Epithelial cell of esophagus (primary cell): ENCODE results near the gene DYNC2I2.
"Not testable (repeated sequence)": the region's sequence is repeated elsewhere in the genome, so short reads cannot be mapped to it uniquely, and the experiment has no call there.

ENCODE experiments used
- DNase-seq: peaks from one replicate; pipeline ENCODE4 v3.0.0; 2010; ENCODE audit warnings: low read depth
- H3K4me3 ChIP-seq: 2 replicates; pipeline ENCODE4 v1.5.1; 2011; ENCODE audit warnings: mild to moderate bottlenecking, low read length, control low read depth
- TF ChIP-seq, protein P1 (sequence below): IDR thresholded peaks from 2 replicates; pipeline ENCODE4 v1.5.1; 2011; ENCODE audit warnings: low read depth, mild to moderate bottlenecking, low read length, control low read depth, inconsistent platforms; ENCODE audit not compliant: insufficient read depth; ENCODE audit errors: missing control alignments

DYNC2I2 gene

GRCh38 chr9:128603697-128604096 is 53.0 kb downstream of the DYNC2I2 start:
- H3K4me3 ChIP-seq: no peak overlapping the region
- no peak for DNase-seq
- TF ChIP-seq, protein P1, sequence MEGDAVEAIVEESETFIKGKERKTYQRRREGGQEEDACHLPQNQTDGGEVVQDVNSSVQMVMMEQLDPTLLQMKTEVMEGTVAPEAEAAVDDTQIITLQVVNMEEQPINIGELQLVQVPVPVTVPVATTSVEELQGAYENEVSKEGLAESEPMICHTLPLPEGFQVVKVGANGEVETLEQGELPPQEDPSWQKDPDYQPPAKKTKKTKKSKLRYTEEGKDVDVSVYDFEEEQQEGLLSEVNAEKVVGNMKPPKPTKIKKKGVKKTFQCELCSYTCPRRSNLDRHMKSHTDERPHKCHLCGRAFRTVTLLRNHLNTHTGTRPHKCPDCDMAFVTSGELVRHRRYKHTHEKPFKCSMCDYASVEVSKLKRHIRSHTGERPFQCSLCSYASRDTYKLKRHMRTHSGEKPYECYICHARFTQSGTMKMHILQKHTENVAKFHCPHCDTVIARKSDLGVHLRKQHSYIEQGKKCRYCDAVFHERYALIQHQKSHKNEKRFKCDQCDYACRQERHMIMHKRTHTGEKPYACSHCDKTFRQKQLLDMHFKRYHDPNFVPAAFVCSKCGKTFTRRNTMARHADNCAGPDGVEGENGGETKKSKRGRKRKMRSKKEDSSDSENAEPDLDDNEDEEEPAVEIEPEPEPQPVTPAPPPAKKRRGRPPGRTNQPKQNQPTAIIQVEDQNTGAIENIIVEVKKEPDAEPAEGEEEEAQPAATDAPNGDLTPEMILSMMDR: no peak

- no peak for DNase-seq
- H3K4me3 ChIP-seq: no peak overlapping the region
- TF ChIP-seq, protein P1: no peak
Measured at GRCh38 chr9:128600099-128600498, 56.5 kb downstream of the DYNC2I2 start.

DNA sequence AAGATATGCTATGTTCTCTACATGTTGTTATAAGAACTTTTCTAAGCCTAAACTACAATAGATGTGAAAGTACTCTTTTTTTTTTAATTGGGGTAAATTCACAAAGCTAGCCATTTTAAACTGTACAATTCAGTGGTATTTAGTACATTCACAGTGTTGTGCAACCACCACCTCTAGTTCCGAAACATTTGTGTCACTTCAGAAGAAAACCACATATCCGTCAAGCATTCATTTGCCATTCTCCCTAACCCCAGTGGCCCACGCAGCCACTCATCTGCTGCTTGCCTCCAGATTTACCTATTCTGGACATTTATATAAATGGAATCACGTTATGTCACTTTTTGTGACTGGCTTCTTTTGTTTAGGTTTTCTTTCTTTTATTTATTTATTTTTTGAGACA is 61.2 kb downstream of the DYNC2I2 start:
- TF ChIP-seq, protein P1: no peak
- H3K4me3 ChIP-seq: no peak overlapping the region
- DNase-seq: no peak

DNA sequence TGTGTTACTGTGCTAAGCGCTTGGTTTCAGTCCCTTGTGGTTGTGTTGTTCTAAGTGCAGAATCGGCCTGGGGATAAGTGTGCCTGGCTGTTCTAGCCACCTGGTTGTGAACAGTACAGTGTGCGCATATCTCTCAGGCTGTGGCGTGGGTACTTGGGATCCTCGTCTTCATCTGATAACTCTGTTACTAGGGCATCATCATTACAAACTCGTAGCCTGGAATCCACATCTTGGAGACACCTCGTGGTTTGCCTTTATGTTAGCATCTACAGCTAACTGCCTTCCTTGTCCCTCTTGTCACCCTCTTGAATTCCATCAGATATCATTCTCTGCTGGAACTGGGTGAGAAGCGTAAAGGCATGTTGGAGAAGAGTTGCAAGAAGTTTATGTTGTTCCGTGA is 62.8 kb downstream of the DYNC2I2 start:
- TF ChIP-seq, protein P1: no peak
- no peak for DNase-seq
- H3K4me3 ChIP-seq: no peak overlapping the region

DNA sequence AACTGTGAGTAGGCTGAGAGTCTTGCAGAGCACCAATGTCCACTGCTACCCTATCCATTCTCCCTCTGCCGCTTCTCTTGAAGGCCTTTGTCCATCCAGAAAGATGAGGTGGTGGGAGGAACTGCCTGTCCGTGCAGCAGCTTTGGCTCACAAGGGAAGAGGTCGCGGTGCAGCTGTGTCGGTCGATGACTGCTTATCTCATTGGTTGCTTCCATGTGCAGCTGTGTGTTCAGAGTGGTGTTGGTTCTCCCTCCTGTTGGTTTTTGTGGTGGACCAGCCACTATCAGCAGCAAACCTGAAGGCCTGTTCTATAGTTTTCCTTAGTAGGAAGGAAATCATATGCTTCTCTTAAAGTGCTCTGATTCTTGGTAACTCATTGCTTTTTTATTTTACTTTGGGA is 63.6 kb downstream of the DYNC2I2 start:
- no peak for DNase-seq
- H3K4me3 ChIP-seq: no peak overlapping the region
- TF ChIP-seq, protein P1: no peak

DNA sequence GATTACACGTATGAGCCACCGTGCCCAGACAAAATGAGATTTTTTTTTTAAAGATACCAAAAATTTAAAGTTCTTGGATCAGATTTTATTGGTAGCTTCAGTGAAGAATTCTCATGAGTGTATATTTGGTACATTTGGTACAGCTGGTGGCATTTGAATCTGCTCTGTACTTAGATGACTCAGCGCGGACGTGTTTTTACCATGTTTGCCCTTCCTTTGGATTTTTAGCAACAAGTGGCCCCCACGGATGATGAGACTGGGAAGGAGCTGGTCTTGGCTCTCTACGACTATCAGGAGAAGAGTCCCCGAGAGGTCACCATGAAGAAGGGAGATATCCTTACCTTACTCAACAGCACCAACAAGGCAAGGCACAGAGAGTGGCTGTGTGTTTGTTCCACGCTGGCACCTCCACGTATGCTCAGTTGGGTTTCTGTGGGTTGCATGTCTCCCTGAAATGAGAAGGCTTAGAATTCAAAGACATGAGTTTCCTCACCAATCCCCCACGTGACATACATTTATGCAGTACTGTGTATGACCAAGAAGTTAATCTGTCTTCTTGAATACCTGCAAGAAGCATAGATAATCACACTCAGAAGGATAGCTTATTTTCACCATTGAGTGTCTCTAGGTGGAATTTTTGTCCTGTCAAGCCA is 67.9 kb downstream of the DYNC2I2 start:
- DNase-seq: no peak
- TF ChIP-seq, protein P1: no peak

GRCh38 chr9:128587453-128587852 is 69.2 kb downstream of the DYNC2I2 start:
- TF ChIP-seq, protein P1: no peak
- DNase-seq: no peak

More for the DNA sequence above, 67.9 kb downstream of the DYNC2I2 start:
- no peak overlapping the region for H3K4me3 ChIP-seq

GRCh38 chr9:128586934-128587333 is 69.7 kb downstream of the DYNC2I2 start:
- not testable (repeated sequence) for H3K4me3 ChIP-seq, DNase-seq

More at GRCh38 chr9:128587453-128587852, 69.2 kb downstream of the DYNC2I2 start:
- no peak overlapping the region for H3K4me3 ChIP-seq

DNA sequence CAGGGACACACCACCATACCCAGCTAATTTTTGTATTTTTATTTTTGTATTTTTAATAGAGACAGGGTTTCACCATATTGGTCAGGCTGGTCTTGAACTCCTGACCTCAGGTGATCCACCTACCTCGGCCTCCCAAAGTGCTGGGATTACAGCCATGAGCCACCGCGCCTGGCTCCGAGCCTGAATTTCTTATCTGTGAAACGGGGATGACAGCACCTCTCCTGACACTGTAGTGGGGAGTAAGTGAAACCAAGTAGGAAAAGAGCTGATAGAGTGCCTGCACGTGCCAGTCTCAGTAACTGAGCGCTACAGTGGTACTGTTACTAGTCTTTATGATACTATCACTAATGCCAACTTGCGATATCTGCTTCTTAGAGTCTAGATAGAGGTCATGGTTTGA is 71.5 kb downstream of the DYNC2I2 start:
- DNase-seq, H3K4me3 ChIP-seq: not testable (repeated sequence)
